ENCODE data around the gene DSEL.
A peak's percentile ranks its signal among the peaks of the same experiment; 100 is the strongest.

The DSEL gene

DNA sequence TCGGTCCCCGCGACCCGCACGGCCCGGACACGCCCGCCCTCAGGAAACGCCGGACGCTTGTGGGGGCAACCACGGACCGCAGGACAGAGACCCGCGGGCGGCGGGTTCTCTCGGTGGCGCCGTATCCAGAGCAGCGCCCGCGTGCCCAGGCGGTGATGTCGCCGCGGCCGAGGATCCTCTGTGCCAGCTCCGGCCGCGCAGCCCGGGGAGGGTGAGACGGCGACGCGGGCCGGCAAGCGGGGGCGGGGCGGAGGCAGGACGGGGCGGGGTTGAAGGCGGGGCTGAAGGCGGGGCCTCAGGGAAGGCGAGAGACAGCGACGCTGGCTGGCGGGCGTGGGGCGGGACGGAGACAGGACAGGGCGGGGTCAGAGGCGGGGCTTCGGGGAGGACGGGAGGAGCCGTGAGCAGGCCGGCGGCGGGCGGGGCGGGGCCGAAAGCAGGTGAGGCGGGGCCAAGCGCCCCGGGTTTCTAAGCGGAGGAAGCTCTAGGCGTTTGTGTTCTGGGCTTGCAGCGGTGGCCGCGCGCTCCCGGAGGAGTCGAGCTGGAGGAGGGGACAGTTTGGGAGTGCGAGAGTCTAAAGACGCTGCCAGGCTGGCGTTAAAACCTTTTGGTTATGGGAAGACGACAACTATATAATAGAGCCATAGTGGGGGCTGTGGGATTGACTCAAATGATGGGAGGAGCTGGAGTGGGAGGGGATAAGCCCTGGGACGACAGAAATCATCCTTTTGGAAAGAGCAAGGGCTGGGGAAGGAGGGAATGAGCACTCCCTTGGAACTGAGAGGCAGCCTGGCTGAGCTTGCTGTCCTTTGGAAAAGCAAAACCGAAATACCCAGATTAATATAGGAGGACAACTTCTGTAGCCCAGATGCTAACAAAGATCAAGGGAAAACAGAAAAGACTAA, at the start of gene DSEL:
Gene DSEL (minus strand): TSS at position 182 of the 905 bp plus-strand sequence. CDS start 2,112 bp downstream, outside the sequence.
- DNase-seq = peak; percentile 94

DNA sequence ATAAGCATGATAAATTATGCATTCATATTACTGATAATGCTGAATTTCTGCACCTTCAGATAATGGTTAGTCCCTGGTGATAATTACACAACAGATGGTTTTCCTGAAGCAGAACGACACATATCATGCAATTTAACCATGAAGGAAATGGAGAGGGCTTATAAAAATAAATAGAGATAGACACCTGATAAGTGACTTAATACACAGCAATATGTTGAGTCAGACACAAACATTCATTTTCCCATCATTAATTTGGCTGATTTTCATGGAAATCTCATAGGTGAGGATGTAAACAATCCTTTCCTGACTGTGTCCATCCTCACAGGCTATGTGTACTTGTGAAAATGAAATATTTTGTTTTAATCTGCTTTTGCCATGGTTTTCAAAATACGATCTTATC, 36.9 kb upstream of the DSEL start:
- DNase-seq = no peak

DNA sequence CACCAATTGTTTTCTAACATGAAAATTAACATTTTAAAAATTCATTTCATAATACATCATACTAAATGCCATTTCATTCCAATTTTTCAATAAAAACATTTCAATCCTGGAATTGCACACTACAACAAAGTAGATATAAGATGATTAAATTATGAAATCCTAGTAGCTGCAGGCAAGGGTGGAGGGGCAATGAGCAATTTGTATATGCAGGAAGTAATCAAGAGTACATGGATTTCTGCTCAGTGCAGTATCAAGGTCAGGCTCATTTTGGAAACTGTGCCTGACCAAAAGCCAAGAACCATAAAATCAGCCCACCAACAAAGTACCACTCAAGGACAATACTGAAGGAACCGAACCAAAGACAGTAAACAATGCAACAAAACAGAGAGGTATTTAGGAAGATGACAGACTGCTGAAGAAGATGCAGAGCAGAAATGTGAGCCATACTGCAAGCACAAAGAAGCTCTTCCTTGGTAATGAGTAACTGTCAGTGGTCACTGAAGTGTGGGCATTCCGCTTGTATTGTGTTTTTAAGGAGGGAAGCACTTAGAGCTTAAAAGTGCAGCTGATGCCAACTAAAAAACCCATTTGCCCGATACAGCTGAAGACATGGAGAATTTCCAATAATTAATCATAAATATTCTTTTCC, 34.5 kb upstream of the DSEL start:
- DNase-seq = no peak

DNA sequence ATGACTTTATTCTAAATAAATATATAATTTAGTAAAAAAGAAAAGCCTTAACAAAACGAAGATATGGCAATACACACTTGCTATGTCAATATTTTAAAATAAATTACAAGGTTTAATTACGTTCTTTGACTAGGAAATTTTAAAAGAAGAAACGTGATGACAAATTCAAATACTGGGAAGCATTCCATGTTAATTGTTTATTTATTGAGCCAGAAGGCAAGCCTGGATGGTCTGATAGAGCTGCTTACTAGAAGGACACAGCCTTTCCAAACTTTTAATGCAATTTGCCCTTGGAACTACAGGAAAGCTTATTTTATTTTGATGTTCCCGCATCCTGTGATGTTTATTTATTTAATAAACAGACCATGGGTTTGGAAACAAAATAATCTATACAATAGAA, 33.4 kb upstream of the DSEL start:
- DNase-seq = no peak

DNA sequence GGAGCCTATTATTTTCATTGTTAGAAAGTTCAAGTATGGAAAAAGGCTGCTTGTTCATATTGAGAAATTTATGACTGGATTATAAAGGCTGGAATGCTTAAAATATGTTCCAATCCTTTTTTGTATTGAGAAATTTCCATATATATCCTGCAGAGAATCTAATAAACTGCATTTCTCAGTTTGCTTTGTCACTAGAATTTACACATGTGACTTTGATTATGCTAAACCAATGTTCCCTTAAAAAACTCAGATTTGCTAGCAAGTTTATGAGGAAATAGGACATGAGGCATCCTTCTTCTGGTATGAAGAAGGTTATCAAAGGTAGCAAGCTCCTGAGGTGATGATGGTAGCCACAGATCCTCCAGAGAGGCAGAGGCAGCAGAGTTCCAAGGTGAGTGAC, 29.2 kb upstream of the DSEL start:
- no peak for DNase-seq

DNA sequence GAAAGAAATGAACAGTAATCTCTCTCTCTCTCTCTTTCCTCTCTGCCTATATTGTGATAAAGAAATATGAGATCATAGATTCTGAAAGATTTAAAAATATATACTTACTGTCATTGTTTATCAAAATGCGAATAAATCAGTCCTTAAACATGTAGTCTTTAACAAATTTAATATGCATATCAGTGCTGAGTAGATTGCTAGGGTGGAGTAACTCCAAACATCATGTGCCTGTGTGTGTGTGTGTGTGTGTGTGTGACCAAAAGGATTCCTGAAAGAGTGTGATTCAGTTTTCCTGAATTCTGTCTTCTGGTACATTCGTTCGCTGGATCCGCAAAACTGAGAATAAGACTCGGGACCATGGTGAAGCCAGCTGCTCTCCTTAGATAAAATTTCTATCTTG, 24.0 kb upstream of the DSEL start:
- DNase-seq = no peak

DNA sequence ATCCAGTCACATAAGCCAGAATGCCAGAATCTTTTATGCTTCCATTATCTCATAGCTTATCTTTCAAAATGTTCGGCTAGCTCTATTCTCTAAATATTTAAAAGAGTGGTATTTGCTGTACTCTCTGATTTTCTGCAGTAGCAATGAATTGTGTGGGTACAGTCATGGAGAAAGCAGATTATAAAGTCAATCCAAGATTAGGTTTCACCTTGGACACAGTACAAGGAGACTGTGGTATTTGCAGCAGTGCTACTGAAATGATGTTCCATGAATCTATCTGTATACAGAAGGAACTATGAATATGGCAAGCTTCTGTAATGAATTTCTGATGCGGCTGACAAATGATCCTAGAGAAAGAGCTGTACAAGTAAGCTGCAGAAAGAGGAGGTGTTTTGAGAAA, 15.4 kb upstream of the DSEL start:
- DNase-seq = no peak

DNA sequence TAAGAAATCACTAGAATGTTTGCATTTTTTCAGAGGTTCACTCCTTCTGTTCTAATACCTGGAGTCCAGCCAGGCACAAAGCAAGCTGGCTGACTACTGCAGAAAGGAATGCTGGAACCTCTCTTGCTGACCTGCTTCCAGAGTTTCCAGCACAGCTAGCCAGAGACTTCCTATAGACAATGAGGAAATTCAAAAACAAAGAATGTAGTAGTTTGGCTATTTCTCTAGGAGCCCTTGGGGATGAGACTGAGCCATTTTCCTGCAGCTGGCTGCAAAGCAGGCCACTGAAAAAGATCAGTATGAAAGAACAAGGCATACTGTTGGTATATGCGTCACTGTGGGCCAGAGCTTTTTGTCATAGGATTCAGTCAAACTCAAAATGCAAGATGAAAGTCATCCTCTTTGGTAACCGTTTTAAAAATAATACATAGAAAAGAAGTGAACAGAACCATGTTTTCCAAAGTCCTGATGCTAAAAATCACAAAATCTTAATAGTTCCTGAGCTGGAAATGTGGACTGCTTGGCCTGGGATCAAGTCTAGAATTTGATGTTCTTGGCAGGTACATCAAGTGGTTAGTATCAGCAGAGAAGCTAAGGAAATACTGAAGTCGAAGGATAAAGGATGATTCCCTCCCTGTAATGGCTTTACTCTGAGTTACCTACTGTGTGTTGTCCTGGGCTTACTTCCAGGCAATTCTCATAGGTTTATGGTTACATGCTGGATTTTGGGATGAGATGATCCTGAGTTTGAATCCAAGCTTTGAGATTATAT, 9.0 kb upstream of the DSEL start:
- no peak for DNase-seq

DNA sequence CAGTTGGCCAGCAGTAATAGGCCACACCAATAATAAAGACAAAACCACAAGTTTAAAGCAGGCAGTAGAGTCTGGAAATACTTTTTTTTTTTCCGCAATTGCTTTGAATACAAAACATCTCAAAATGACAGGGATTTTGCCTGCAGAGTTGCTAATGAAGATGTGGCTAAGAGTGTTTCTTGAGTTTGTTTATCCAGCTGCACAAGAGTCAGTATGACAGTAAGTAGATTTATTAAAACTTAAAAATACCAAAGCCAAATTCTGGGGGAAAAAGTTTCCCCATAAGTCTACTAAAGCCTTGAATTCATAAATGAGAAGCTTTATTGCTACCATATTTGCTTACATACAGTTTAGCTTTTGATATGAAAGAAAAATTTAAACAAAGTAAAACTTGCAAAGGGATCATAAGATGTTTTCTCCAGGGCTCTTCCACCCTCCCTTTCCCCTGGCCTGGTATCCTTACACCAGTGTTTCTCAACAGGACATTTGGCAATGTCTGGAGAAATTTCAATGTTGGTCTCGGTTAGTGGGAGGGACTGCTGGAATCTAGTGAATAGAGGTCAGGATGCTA, 3.9 kb upstream of the DSEL start:
- DNase-seq = no peak

DNA sequence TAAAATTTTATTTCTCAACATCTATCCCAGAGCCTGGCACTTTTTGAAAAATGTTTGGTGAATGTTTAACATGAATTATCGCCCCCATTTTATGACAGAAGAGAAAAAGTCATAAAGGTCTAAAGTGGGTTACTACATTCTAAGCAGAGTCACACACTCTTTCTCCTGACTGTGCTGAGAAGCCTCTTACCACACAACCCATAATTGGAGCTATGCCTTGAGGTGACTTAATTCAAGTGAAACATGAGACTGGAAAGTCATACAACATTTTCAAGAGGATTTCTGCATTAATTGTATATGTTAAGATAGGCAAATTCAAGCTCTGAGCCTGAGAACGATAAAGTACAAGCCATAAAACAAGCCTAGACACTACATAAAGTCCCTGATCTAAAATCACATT, 3.1 kb upstream of the DSEL start:
- DNase-seq = no peak

DNA sequence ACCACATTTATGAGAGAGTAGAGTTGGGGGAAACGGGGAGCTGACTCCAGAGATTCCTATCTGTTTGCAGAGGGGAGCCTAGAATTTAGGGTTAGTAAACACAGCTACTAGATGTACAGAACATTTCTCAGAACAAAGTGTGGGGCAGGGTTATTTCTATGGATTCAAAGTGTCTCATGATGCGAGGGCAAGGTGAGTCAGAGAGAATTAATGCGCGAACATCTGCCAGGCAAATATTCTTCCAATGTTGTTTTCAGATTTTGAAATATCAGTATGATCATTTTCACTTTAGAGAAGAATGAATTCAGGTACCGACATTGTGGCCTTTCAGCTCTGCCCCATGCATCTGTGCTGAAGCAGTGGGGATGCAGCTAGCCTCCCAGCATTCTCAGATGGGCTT, 2.0 kb upstream of the DSEL start:
- DNase-seq = no peak

DNA sequence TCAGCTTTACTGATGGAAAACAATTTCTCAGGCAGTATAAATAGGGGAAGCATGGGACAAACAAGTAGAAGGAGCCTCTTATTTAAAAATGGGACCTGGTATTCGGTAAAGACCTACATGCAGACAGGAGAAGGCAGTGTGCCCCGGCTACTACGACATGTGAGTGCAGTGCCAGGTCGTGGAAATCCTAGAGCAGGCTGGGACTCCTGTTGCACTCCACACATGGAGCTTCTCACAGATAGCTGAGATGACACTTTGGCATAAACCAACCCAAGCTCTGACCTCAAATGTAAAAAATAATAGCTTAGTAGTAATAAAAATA, 885 bp upstream of the DSEL start:
- DNase-seq = no peak

DNA sequence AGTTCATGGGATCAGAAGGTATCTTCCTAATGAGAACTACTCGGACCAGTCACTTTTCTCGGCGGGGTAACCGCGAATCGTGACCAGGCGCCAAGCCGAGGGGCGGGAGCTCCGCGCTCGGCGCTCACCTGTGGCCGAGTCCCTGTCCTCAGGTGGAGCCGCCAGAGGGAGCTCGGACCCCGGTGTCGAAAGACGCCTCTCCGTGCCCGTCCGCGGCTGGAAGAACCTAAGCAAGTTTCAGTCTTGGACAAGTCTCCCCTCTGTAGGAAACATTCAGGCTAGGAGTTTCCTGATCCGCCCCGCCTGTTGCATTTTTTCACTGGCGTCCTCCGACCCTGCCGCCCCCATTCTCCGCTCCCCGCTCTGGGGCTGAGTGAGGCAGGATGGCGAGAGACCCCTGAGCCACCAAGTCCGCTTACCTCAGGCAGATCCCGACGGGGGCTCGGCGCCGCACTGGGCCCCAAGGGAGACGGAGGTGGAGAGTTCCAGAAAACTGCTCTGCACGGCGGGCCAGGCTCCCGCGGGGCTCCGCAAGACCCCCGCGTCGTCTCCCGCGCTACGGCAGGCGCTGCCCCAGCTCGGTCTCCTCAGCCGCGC, 480 bp downstream of the DSEL start:
- peak; percentile 80 for DNase-seq

DNA sequence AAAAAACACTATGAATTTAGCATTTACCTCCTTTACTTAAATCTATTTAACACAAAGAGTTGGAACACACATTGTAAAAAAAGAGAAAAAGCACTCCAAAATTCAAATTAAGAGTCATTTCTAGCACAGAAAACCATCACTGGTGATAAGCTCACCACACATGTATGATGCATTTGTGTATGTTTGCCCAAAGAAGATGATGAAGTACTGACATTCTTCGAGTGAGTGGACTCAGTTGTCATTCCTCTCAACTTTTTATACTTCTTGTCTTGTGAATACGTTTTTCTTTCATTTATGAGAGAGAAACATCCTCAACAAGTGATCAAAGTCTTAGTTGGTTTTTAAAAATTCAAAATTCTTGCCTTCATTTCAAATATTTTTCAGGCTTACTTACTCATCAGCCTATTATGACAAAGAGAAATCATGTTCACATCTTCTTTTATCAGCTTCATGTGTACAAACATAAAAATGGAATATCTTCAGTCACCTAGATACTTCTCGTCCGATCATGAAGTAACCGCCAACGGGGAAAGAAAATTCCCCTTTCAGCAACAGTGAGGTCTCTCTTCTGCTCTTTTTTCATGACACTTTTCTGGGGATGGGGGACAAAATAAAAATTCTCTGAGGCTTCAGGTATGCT, 1.5 kb downstream of the DSEL start:
- no peak for DNase-seq

DNA sequence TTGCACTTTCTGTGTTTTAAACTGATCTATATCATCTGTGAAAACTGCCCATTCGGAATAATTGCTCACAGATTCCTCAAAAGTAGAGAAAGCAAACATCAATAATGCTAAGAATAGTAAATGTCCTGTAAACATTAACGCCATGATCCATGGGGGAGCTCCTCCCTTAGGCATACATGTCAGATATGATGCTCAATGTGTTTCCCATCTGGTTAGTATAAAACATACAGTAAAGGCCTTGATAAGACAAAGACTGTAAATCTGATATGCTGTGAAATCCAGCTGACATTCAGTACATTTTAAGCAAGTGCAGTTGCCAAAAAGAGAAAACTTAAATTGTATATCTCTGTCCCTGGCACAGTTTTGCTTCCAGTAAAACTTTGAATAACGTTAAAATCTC, 2.1 kb downstream of the DSEL start:
- no peak for DNase-seq

DNA sequence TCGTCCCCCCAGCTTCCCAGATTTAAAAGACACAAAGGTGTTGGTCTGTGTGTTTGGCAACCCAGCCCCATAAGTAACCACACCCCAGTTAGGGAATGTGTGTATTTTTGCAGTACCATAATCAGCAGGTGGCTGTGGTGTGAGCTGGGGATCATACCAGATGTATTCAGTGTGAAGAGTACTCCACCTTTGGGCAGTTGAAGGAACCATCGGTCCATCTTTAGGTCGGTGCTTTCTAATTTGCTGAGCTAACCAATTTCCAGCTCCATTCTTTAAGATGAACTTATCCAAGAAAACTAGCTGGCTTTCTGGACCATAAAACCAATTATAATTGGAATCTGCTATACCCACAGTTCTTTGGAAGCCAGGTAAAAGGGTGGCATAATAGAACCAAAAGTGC, 3.2 kb downstream of the DSEL start:
- DNase-seq = no peak

DNA sequence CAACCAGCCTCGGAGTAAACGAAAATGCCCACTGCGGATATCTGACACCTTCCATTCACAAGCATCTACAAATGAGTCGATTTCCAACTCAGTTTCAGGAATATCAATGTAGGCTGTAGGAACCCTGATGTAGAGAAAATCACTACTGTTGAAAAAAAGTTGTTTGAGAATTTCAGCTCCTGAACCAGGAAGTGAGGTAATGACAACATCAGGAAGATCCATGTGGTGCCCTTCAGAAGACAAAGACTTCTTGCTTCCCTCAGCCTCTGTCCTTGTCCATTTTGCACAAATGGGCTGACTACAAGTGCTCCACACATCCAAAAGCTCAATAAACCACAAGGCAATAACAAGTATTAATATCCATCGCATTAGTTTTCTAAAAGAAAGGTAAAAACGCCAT, 4.7 kb downstream of the DSEL start:
- no peak for DNase-seq

DNA sequence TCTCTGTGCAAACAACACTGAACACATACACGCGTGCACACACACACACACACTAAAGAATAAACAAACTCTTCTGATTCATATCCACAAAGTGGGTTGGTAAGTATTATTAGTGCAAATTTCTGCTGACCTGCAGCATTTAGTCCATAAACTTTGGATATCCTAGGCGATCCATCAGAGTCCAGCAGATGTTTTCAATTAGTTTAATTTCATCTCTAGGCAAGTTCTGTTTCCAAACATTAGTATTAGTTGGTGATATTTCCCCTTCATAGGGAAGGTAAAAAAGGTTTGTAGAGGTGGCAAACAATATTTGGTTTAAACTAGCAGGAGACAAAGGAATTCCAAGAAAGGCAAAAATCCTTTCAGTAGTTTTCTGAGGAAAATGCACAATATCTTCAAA, 5.7 kb downstream of the DSEL start:
- DNase-seq = no peak

DNA sequence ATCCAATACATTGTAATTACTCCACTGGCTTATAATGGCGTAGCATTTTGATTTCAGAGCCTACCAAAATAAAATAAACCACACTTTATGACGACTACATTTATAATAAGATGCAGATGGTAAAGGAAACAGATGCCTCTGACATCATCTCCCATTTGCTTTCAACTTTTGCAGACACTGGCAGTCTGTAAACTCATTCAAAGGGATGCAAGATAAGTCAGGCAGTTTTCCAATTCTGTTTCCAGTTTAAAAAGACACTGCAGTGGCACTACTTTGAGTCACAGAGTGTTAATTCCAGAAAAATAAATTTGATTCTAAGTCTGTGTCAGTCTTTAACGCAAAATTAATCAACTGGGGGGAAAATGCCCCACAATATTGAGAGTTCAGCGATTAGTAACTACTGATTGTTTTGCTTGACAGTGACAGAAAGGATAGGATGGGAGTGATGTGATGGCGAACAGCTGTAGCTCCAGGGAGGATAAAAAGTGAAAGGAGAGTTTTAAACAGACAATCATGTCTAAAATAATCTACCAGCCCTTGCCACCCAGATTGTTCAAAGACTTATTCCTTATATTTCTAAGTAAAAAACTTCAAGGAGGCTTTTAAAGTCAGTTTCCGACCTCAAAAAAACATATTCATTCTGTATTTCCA, 6.7 kb downstream of the DSEL start:
- no peak for DNase-seq

DNA sequence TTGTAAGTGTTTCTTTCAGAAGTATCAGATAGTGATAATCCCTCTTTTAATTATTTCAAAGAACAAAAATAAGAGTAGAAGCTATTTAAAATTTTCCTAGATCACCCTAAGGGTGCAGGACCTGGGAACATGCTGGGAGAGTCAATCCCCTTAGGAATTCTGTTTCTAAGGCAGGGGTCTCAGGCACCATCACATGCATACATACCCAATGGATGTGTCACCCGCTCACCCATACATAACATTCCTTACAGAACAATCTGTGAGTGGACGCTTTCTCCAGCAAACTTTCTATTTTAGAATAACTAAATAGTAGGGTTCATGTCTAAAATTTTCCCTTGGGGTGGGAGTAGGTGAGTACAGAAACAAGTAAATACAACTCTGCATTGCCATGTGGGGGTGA, 8.4 kb downstream of the DSEL start:
- no peak for DNase-seq

DNA sequence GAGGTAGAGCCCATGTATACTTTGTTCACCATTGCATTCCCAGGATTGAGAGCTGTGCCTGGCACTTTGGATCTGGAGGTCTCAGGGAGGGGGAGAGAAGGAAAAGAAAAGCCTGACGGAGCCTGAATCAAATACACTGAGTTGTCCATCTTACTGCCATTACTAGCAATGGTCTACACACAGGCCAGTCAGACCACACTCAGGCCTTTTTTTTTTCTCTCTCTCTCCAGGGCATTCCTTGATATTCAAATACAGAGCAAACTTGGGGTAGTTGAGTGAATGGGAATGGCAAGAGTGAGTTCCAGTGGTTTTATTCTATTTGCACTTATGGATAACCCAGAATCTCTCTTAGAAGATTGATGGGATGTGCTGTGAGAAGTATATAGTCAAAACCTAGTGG, 11.8 kb downstream of the DSEL start:
- no peak for DNase-seq

DNA sequence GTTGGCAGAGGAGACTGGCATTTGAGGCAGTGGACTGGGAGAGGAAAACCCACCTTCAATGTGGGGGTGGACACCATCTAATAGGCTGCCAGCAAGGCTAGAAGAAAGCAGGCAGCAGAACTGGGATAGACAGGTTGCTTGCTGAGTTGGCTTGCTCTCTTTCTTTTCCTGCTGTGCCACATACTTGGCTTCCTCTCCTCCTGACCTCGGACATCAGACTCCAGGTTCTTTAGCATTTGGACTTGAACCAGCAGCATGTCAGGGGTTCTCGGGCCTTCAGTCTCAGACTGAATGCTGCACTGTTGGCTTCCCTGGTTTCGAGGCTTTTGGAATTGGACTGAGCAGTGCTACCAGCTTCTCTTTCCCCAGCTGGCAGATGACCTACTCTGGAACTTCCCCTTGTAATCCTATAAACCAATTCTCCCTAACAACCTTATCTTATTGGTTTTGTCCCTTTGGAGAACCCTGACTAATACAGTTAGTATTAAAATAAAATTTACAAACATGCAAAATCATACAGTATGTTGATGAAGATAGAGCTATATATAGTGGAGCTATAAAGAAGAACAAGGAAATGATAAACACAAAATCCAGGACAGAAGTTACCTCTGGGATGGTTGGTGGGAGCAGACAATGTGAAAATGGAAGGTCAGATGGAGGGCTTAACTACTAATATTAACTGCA, 15.9 kb downstream of the DSEL start:
- DNase-seq = no peak
